Activated CD8-positive, alpha-beta memory T cell treated with anti-CD3 and anti-CD28 coated beads, Interleukin-2, amount 50 U/mL, for 4 hours (primary cell): Measurements from ENCODE around the gene STK24.

Source experiments
- DNase-seq: peaks from one replicate; pipeline ENCODE4 v3.0.0-alpha.2; 2020

STK24 gene

GRCh38 chr13:98549728-98550317 lies 27.1 kb downstream of the STK24 start:
- DNase-seq = no peak

DNA sequence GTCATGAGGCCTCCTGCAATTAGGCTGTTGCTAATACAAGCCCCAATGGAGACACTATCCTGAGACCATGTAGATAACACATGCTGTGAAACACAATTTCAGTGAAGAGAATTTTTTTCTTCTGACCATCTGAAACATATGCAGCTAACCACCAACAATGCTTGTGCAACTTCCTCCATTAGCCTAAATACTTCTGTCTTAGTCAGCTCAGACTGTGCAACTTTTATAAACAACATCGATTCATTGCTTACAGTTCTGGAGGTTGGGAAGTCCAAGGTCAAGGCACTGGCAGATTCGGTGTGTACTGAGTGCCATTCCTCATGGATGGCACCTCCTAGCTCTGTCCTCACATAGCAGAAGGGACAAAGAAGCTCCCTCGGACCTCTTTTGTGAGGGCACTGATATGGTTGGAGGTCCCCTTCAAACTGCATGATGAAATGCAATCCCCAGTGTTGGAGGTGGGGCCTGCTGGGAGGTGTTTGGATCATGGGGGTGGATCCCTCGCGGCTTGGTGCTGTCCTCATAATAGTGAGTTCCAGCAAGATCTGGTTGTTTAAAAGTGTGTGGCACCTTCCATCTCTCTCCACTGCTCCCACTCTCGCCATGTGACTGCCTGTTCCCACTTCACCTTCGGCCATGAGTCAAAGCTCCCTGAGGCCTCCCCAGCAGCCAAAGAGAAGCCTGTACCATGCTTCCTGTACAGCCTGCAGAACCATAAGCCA lies 27.7 kb downstream of the STK24 start:
- no peak for DNase-seq

GRCh38 chr13:98548230-98548629 lies 28.7 kb downstream of the STK24 start:
- DNase-seq = no peak

- no peak for DNase-seq
Observed at GRCh38 chr13:98547455-98547854, 29.5 kb downstream of the STK24 start.

GRCh38 chr13:98546402-98546801 lies 30.5 kb downstream of the STK24 start:
- DNase-seq = no peak

DNA sequence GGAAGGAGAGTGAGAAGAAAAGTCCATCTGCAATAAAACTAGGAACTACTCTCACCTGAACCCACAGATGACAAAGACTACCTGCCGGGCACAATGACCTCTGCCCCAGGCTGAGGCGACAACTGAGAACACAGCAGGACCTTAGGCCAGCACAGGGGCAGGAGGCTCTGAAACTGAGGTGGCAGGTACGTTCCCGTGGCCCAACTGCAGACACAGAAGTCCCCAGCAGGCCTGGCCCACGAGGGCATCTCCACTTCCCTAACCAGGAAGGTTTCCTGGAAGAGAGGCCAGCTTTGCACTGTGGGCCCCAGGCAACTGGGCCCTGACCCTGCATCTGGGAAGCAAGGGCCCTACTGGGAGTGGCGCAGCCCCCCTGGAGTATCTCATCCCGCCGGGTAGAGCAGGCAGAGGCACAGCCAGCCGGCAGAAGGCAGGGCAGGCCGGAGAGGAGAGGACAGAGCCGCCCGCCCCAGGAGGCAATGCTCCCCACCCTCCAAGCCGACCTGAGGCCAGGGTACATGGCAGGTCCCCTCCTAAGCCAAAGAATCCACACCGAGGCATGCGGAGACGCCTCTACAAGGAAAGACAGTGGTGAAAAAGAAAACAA lies 32.7 kb downstream of the STK24 start:
- DNase-seq = no peak

DNA sequence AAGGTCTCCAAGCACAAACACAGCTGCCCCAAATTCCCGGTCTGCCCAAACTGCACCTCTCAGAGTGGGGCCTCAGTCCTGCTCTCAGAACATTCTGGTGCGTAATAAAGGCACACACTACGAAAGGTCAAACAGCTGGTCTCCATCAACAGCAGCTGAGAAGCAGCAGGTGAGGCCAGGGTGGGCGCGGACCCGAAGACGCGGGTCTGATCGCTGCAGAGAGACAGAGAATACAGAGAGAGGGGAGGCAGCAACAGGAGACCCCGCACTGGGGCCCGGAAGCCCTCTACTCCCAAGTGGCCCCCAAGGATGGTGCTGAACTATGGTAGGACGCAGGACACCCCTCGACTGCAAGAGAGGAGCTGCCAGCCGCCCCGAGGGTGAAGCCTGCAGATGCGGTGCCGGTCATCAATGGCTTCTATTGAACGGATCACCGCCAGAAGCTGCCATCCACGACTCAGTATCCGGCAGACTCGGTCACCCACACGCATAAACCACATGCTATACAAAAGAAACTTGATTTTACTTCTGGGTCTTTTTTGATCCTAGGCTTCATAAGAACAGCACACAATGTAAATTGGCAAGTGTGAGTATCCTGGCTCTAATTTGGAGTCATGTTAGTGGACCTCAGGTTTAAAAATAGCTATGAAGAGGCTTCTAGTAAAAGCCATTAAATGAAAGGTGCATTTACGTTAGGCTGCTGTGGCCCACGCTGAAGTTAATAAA lies 33.4 kb downstream of the STK24 start:
- no peak for DNase-seq

DNA sequence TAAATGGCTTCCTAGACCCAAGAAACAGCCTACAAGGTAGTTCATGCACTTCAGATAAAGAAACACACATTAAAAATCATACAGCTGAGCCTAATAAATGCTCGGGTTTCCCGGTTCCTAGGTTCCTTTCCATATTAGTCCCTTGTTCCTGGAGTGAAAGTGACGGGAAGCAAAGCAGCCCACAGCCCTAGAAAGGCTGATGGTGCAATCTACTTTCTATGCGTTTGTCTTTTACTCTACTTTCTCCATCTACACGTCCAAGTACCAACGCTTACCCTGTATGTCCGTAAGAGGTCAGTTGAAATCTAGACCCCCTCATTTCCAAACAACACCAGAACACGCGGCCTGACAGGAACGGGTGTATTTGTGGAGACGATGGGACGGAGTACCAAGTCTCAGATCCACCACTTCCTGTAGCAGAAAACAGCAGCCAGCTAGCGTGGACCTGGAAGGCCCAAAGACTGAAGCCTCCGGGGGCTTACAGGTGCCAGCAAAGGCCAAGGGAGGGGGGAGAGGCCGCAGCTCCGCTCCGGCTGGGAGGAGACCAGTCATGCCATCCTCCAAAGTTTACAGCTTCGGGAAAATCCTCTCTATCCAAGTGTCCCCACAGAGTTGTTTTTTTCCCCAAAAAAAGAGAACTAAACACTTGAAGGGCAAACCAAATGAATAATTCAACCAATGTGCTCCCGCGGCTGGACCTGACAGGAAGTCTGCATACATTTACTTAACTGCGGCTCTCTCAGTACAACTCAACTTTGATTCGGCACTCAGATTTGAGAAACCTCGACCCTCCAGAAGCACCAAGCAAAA lies 34.1 kb downstream of the STK24 start:
- DNase-seq = no peak

DNA sequence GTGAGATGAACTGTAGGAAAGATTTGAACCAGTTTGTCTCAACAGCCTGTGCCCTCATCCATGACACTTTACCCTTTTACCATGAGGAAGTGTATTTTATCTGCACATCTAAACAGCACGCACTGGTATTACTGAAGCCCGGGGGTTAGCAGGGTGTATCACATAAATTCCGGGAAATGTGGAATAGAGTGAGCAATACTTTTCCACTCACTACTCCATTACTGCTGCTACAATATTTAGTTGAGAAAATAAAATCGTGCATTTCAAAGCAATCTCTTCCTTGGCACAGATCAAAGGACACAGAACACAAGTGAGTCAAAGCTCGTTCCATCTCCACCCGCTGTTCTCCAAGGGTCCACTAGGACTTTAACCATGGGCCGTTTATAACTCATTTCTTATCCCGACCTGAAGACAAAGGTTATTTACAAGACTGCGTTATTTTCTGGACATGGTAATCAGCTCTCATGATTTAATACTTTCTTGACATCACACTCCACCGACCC lies 35.2 kb downstream of the STK24 start:
- no peak for DNase-seq

- DNase-seq = no peak
Observed at GRCh38 chr13:98541191-98541590, 35.7 kb downstream of the STK24 start.

GRCh38 chr13:98540476-98540875 lies 36.4 kb downstream of the STK24 start:
- no peak for DNase-seq

DNA sequence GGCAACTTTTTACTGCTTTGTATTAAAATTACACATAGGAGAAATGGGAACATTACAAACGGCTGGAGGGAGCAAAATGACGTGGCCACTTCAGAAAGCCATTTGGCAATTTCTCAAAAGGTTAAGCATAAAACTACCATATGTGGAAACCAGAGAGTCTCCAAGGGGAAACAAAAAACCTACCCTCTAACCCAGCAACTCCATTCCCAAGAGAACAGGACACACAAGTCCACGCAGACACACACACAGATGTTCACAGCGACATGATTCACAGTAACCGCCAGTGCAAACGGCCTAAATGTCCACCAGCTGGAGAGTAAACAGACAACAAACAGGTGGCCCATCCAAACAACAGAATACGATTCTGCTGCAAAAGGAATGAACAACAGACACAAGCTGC lies 37.2 kb downstream of the STK24 start:
- no peak for DNase-seq

GRCh38 chr13:98538876-98539275 lies 38.0 kb downstream of the STK24 start:
- no peak for DNase-seq

DNA sequence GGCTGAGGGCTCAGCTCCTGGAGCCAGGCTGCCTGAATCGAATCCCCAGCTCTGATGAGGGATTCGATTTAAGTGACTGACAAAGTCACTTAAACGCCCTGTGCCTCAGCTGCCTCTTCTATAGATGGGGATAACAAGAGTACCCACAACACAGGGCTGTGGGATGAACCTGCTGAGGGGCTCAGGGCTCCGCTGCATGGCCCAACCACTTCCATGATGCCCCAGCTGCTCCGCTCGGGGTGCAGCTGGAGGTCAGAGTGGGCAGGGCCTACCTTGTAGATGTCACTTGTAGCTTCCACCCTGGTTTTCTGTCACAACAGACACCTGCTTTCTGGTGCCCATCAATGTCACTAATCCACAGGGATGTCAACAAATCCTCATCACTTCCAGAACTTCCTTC lies 39.2 kb downstream of the STK24 start:
- DNase-seq = no peak

- DNase-seq = no peak
Observed at GRCh38 chr13:98537306-98537705, 39.6 kb downstream of the STK24 start.

DNA sequence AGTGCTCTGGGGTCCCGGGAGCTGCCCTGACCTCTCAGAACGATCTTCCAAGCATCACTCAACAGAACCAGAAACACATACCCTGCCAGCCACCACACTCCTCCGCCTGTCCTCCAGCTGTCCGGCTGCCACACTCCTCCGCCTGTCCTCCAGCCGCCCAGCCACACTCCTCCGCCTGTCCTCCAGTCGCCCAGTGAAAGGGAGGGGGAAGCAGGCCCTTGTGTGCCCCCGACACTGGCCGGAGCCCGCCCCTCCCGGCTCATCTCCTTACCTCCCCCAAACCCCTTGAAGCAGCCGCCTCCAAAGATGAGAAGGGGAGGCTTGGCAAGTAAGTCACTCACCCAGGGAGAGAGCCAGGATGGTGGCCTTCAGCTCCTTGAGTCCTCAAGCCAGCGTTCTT lies 40.2 kb downstream of the STK24 start:
- DNase-seq = no peak

DNA sequence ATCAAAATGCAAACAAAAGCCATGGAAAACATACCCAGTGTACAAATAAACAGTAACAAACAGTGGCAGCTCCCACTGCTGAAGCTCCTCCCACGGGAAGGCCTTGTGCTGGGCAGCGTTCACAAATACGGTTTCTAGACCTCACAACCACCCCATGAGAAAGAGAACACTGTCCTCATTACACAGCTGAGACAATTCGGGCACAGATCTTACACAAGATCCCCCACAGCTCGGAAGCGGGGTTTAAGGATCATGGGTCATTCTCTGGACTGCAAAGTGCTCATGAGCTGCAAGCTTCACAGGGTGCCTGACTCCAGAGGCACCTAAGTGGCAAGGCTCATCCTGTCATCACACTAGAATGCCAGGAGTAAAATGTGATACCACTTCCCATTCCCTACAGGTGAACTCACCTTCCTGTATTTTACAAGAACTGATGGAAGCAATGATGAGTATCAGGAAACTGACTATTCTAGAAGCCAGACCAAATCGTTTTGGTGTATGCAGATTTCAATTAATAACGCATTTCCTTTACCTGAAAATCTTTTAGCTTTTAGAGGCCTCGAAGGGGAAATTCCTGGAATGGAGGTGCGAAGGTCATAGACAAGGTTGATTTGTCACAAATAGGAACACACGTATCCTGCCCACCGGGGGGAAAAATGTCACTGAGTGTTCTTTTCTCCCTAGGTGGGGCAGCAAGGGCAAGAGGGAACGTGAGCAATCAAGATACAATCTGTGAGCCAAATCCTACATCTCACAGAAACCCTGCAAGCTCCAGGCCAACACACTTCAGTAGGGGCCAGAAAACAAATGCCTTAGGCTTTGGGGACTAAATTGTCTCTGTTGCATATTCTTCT lies 41.2 kb downstream of the STK24 start:
- no peak for DNase-seq

DNA sequence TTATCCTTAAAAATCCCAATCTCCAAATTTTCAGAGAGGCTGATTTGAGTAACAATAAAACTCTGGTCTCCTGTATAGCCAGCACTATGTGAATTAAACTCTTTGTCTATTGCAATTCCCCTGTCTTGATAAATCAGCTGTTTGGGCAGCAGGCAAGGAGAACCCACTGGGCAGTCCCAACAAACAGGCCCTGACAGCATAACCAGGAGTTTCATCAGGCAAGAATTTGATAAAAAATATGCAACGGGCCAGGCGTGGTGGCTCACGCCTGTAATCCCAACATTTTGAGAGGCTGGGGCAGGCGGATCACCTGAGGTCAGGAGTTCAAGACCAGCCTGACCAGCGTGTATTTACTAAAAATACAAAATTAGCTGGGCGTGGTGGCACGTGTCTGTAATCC lies 42.1 kb downstream of the STK24 start:
- DNase-seq = no peak

DNA sequence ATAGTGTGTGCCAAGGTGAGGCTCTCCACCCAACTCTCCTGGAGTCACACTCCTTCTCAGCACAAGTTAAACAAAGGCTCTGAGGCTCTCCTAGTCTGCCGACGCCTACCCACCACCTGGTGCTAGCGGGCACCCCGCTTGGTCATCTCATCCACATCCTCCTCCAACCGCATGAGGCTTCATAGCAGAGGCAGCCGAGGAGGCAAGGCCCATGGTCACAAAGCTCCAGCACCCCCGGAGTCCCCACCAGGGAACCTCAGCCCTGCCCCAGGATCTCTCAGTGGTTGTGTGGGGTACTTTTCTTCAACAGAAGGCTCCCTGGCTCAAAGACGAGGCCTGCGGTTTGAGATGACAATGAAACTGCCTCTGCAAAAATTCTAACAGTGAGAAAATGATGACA lies 43.0 kb downstream of the STK24 start:
- no peak for DNase-seq

- no peak for DNase-seq
Observed at GRCh38 chr13:98532254-98532653, 44.7 kb downstream of the STK24 start.

- no peak for DNase-seq
Observed at GRCh38 chr13:98530217-98530616, 46.7 kb downstream of the STK24 start.

DNA sequence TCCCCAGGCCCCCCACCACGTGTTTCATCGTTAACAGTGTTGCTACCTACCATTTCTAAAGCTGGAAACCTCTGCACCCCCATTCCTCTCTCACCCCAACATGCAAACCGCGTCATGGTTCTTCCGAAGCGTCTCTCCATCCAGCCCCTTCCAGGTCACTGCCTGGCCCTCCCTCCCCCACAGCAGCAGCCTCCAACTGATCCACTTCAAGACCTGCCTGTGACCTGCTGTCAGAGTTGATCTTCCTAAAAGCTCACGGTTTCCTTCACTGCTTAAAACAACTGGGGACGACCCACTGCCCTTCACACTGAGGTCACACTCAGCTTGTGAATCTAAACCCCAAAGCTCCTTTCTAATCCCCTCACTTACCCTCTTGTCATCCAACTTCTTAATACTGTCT lies 47.7 kb downstream of the STK24 start:
- no peak for DNase-seq
